ENCODE data around the gene OARD1. TPM values are rescaled to one million over a fixed set of nuclear protein-coding genes. Genes with fewer than 3 reads are reported as not detected.
A peak's percentile ranks its signal among the peaks of the same experiment; 100 is the strongest.

Gene OARD1
- total RNA-seq, 1 experiment from 2014 or later: 33.2 TPM

GRCh38 chr6:41071501-41071922 lies 644 bp downstream of the OARD1 start:
- H3K4me3 Mint-ChIP-seq (ENCODE audit: low read depth, unreplicated experiment): peak overlapping the region; percentile 83
- H3K27ac Mint-ChIP-seq (ENCODE audit: unreplicated experiment): peak overlapping the region; percentile 95
- no TSS peak for BruUV-seq (replicated peaks)
- intact Hi-C loops (cut with micrococcal nuclease; ENCODE audit: unreplicated experiment): loop anchor here (1.0 kb wide), 1 partner anchor 32 kb away; the partner anchor contains the start of gene UNC5CL
- TF ChIP-seq CTCF (IDR thresholded peaks at IDR 0.05; ENCODE audit: unreplicated experiment): no peak
- no peaks in the 10 kb centered on the region for H3K27me3 Mint-ChIP-seq (ENCODE audit: unreplicated experiment)
- DNase-seq: no peak
- H3K4me1 Mint-ChIP-seq (ENCODE audit: low read depth, unreplicated experiment): peaks cover 47% of the 10 kb centered on the region
- peaks cover 58% of the 10 kb centered on the region for H3K36me3 Mint-ChIP-seq (ENCODE audit: insufficient read depth, unreplicated experiment)
- CTCF ChIA-PET: interaction anchor here (0.5 kb wide), 1 partner anchor 72 kb away, joined by 15 read pairs; no protein-coding TSS in a partner anchor
- no peaks in the 10 kb centered on the region for H3K9me3 Mint-ChIP-seq (ENCODE audit: low read depth, unreplicated experiment)

DNA sequence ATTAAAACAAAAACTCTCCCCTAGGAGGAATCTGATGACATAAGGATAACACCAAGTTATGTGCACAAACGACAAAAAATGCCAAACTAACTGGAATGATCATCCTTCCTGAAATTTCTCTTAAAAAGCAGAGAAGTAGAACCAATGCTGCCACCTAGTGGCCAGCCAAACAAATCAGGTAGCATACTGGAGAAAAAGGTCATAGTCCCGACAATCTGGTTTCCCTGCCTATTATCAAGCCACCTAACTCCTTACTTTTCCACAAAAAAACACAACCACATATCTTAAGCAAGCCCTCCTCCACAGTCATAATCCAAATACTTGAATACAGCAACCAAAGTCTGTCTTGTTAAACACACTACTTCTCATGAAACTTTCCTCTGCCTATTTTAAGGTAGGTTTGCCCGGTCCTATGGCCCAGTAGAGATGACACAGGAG lies 5.3 kb downstream of the OARD1 start:
- Mint-ChIP-seq H3K4me1 (ENCODE audit: low read depth, unreplicated experiment) (peaks cover 56% of the 10 kb centered on the region), H3K27ac (ENCODE audit: unreplicated experiment) (peak overlapping the region; percentile 71), H3K27me3 (ENCODE audit: unreplicated experiment) (no peaks in the 10 kb centered on the region), H3K9me3 (ENCODE audit: low read depth, unreplicated experiment) (no peaks in the 10 kb centered on the region), H3K4me3 (ENCODE audit: low read depth, unreplicated experiment) (no peak overlapping the region), H3K36me3 (ENCODE audit: insufficient read depth, unreplicated experiment) (peaks cover 29% of the 10 kb centered on the region)
- BruUV-seq (replicated peaks): no TSS peak
- DNase-seq: peak; percentile 77
- intact Hi-C loops (cut with micrococcal nuclease; ENCODE audit: unreplicated experiment): loop anchor here (1.0 to 5.0 kb wide), 3 partner anchors 40 to 740 kb away; no protein-coding TSS in a partner anchor
- CTCF ChIA-PET: no interaction called here
- peak; percentile 79 for TF ChIP-seq CTCF (IDR thresholded peaks at IDR 0.05; ENCODE audit: unreplicated experiment)

DNA sequence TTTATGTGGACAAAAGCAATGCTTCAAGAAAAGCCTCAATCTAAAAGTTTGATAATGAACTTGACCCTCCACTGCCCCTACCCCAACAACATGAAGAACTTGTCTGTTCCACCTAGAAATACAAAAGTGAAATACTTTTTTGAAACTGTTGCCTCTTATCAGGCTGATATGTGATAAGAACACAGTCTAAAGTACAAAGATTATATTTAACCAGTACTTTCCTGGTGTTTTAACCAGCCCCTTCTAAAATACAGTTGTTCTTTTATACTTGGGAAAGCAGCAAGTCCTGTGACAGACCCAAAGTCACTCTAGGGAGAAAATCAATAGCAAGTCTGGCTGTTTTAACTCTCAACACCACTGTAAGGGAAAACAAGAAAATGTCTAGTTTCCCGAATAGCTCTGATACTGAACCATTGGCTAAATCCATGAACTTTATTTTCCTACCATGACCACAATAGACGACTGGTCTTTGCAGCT lies 6.6 kb downstream of the OARD1 start:
- intact Hi-C loops (cut with micrococcal nuclease; ENCODE audit: unreplicated experiment): loop anchor here (1.0 to 5.0 kb wide), 5 partner anchors 26 to 738 kb away; partner anchors contain the start of gene UNC5CL
- no peaks in the 10 kb centered on the region for H3K27me3 Mint-ChIP-seq (ENCODE audit: unreplicated experiment)
- CTCF ChIA-PET: interaction anchor here (0.7 to 1.2 kb wide), 5 partner anchors 25 to 1203 kb away, joined by 3 to 7 read pairs (median 4); partner anchors contain the start of gene UNC5CL
- H3K27ac Mint-ChIP-seq (ENCODE audit: unreplicated experiment): peak overlapping the region; percentile 39
- BruUV-seq (replicated peaks): no TSS peak
- no peak for TF ChIP-seq CTCF (IDR thresholded peaks at IDR 0.05; ENCODE audit: unreplicated experiment)
- no peak for DNase-seq
- H3K36me3 Mint-ChIP-seq (ENCODE audit: insufficient read depth, unreplicated experiment): peaks cover 19% of the 10 kb centered on the region
- peaks cover 48% of the 10 kb centered on the region for H3K4me1 Mint-ChIP-seq (ENCODE audit: low read depth, unreplicated experiment)
- H3K9me3 Mint-ChIP-seq (ENCODE audit: low read depth, unreplicated experiment): no peaks in the 10 kb centered on the region
- peak overlapping the region; percentile 19 for H3K4me3 Mint-ChIP-seq (ENCODE audit: low read depth, unreplicated experiment)

- CTCF ChIA-PET: interaction anchor here (0.7 to 3.2 kb wide), 5 partner anchors 9 to 1143 kb away, joined by 3 to 15 read pairs (median 4); partner anchors contain the start of gene UNC5CL
- H3K4me3 Mint-ChIP-seq (ENCODE audit: low read depth, unreplicated experiment): no peak overlapping the region
- H3K36me3 Mint-ChIP-seq (ENCODE audit: insufficient read depth, unreplicated experiment): peaks cover 19% of the 10 kb centered on the region
- no peak for TF ChIP-seq CTCF (IDR thresholded peaks at IDR 0.05; ENCODE audit: unreplicated experiment)
- no peaks in the 10 kb centered on the region for H3K27me3 Mint-ChIP-seq (ENCODE audit: unreplicated experiment)
- DNase-seq: no peak
- peaks cover 43% of the 10 kb centered on the region for H3K4me1 Mint-ChIP-seq (ENCODE audit: low read depth, unreplicated experiment)
- BruUV-seq (replicated peaks): no TSS peak
- intact Hi-C loops (cut with micrococcal nuclease; ENCODE audit: unreplicated experiment): loop anchor here (1.0 to 5.0 kb wide), 4 partner anchors 26 to 738 kb away; partner anchors contain the start of gene UNC5CL
- H3K9me3 Mint-ChIP-seq (ENCODE audit: low read depth, unreplicated experiment): no peaks in the 10 kb centered on the region
- H3K27ac Mint-ChIP-seq (ENCODE audit: unreplicated experiment): no peak overlapping the region
These were observed 7.3 kb downstream of the OARD1 start for GRCh38 chr6:41064841-41065240.

Measured in Calu3 (cell line).